Prostate gland (tissue), 2 donors: Measurements from ENCODE around the gene NEK4.

ENCODE experiments used
- POLR2A ChIP-seq: fragments of 450-650 bp; IDR thresholded peaks from one replicate; pipeline ENCODE4 v1.6.1; 2016; ENCODE audit warnings: antibody characterized with exemption, mild to moderate bottlenecking
- TF ChIP-seq, protein P1 (sequence below), 4 experiments: fragments of 200-600 bp in 2 of 4; fragments of 450-650 bp in 2 of 4; sonication (generic) in 2 of 4; IDR thresholded peaks; 1 replicate in 3 of 4; 2 replicates in 1 of 4; pipeline ENCODE4 v1.5.1; 2016 to 2019; ENCODE audit warnings: antibody characterized with exemption in 4 of 4, mild to moderate bottlenecking in 2 of 4, moderate library complexity in 2 of 4

DNA sequence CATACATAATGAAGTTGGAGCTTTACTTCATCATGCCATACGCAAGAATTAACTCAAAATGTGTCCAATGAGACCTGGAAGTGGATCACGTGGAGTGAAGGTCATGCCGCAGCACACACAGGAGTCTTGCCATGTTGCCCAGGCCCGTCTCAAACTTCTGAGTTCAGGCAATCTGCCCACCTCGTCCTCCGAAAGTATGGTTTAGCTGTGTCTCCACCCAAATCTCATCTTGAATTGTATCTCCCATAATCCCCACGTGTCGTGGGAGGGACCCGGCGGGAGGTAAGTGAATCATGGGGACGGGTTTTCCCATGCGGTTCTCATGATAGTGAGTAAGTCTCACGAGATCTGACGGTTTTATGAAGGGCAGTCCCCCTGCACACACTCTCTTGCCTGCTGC is 39.1 kb downstream of the NEK4 start:
- TF ChIP-seq, protein P1, sequence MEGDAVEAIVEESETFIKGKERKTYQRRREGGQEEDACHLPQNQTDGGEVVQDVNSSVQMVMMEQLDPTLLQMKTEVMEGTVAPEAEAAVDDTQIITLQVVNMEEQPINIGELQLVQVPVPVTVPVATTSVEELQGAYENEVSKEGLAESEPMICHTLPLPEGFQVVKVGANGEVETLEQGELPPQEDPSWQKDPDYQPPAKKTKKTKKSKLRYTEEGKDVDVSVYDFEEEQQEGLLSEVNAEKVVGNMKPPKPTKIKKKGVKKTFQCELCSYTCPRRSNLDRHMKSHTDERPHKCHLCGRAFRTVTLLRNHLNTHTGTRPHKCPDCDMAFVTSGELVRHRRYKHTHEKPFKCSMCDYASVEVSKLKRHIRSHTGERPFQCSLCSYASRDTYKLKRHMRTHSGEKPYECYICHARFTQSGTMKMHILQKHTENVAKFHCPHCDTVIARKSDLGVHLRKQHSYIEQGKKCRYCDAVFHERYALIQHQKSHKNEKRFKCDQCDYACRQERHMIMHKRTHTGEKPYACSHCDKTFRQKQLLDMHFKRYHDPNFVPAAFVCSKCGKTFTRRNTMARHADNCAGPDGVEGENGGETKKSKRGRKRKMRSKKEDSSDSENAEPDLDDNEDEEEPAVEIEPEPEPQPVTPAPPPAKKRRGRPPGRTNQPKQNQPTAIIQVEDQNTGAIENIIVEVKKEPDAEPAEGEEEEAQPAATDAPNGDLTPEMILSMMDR (IDR thresholded peaks at IDR 0.05), result no peak
- TF ChIP-seq POLR2A, result no peak
